ENCODE results near the gene EXOC3L2.

EXOC3L2 gene

DNA sequence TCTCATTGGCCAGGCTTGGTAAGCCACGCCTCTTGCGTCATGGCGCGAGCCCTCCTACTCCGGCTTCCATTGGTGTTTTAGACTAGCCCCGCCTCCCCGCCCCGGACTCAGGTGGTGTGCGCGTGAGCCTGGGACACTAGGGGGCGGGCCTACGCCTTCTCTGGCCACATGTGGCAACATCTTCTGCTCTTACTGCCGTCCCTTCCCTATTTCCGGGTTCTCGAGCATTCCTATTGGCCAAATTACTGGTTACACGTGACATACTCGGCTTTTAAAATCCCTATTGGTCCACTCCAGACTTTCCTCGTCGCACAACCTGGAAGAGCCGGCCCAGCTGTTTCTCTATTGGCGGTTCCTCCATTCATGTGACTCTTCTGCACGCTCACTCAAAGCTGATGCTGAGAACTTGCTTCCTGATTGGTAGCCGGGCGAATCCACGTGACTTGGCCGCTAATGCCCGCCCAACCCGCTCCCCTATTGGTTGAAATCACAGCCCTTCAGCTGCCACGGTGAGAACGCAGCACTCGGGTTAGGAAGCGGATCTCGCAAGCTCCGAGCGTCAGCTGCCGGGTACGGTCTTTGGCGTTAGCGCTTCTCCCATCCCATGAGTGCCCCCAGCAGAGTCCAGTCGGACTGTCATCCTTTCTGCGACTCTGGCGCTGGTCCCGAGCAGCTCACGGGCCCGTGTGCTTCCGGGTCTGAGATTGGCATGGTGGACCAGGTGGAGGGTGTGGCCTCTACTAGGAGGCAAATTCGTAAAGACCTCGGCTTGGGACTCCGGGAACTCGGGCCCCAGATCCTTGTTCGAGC, 66.7 kb downstream of the EXOC3L2 start, which contains the start of gene BLOC1S3:
TSS of gene BLOC1S3 (plus strand) at position 523 of the 810 bp plus-strand sequence. CDS start 513 bp downstream, outside the sequence.
- peak; percentile 100 for DNase-seq

DNA sequence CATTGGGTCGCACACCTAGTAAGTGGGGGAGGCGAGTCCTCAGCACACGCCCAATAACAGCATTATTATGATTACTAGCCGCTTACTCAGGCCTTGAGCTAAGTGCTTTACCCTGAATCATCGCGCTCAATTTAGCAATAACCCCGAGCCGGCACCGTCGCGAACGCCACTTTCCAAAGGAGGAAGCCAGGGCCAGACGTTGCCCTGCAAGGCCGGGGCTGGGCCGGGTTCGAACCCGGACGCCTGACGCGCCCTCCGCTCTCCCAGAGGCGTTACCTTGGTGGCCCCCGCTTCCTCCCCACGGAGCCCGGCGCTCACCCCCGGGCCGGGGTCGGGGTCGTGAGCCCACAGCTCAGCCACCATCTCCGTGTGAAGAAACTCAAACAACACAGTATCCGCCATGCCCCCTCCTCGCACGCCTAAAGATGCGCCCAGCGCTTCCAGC, 67.4 kb downstream of the EXOC3L2 start, which contains the start of gene TRAPPC6A:
TSS of gene TRAPPC6A (minus strand) at position 421 of the 445 bp plus-strand sequence. CDS start at position 402, 19 bp downstream.
- peak; percentile 81 for DNase-seq

DNA sequence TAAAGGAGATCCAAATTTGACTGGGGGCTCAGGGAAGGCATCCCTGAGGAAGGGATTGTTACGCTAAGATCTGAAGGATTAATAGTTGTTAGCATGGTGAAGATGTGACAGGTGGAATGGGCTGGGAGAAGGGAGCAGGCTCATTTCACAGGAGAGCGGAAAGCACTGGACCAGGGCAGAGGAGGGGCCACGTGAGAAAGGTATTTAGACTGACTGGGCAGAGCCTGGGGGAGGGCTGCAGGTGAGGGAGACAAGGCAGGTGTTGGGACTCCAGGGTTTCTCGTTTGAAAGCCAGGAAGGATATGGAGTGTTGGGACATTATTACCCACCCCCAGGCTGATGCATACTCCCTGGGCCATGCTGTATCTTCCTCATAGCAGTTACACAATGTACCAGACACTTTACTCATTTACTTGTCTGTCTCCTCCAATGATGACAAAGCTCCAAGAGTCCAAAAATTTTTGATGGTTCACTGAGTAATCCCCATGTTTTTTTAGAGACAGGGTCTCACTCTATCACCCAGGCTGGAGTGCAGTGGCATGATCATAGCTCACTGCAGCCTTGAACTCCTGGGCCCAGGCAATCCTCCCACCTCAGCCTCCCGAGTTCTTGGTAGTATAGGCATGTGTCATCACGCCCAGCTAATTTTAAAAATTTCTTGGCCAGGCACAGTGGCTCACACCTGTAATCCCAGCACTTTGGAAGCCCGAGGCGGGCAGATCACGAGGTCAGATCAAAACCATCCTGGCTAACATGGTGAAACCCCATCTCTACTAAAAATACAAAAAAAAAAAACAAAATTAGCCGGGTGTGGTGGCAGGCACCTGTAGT, 69.5 kb downstream of the EXOC3L2 start:
- no peak for DNase-seq

DNA sequence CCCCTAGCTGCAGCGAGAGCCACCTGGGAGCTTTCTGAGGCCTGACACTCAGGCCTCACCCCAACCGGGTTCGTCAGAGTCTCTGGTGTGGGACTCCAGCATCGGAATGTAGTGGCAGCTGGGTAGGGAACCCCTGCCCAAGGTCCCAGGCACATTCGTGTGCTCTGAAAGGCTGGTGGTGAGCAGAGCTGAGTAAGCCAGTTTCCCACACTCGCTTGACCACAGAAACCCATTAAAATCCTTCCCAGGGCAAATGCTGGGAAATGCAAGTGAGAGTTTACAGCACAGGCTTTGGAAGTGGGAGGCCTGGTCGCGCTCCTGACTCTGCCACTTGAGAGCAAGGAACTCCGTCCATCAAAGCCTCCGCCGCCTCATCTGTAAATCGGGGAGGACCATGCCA, 71.4 kb downstream of the EXOC3L2 start:
- DNase-seq, result no peak

DNA sequence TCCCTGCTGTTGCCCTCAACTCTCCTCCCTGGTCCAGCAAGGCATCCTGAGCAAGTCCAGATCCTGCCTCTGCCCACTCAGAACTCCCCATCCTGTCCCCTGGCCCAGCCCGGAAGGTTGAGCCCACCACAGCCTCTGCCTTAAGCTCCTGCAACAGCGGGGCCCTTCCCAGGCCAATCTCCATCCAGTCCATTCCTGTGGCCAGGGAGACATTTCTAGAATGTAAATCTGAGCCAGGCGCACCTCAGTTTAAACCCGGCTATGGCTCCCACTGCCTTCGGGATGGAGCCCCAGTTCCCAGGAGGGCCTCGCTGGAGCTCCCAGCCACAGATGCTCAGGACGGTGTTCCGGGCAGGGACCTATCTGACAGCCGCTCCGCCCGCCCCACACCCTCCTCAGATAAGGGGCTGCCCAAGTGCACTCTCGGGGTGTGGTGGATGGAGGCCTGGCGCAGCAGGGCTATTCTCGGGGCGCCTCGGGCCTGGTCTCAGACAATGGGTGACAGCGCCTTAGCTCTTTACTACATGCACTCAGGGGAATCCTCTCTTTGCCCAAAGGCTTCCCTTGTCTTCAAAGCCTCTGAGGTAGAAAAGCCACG, 72.5 kb downstream of the EXOC3L2 start:
- no peak for DNase-seq

DNA sequence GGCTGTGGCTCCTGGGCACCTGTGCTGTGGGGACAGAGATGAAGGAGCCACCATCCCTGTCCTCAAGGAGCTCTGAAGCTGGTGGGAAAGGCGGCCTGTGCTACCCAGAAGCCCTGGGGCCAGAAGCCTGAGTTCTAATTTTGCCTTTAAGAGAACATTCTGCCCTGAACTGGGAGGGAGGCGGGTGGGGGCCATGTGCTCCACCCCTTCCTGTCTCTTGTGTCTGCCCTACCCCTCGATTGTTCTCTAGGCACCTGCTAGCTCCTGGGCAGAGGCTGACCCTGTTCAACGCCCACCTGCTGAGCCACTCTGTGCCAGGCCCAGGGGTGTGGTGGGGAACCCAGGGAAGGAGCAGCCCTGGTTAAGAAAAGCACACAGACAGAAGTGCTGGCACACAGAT, 73.0 kb downstream of the EXOC3L2 start:
- DNase-seq, result no peak

DNA sequence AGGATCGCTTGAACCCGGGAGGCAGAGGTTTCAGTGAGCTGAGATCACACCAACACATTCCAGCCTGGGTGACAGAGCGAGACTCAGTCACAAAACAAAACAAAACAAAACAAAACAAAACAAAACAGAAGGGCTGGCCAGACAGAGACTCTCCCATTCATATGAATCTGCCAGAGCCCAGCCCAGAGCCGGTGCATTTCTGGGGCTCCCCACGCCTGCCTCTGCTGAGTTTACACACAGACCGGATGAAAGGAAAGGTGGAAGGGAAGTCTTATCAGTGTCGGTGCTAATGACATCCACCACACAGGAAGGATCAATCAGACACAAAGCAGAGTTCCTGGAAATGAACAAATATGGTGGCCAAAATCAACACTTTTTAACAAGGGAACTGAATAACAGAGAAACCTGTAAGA, 74.0 kb downstream of the EXOC3L2 start:
- DNase-seq, result no peak

DNA sequence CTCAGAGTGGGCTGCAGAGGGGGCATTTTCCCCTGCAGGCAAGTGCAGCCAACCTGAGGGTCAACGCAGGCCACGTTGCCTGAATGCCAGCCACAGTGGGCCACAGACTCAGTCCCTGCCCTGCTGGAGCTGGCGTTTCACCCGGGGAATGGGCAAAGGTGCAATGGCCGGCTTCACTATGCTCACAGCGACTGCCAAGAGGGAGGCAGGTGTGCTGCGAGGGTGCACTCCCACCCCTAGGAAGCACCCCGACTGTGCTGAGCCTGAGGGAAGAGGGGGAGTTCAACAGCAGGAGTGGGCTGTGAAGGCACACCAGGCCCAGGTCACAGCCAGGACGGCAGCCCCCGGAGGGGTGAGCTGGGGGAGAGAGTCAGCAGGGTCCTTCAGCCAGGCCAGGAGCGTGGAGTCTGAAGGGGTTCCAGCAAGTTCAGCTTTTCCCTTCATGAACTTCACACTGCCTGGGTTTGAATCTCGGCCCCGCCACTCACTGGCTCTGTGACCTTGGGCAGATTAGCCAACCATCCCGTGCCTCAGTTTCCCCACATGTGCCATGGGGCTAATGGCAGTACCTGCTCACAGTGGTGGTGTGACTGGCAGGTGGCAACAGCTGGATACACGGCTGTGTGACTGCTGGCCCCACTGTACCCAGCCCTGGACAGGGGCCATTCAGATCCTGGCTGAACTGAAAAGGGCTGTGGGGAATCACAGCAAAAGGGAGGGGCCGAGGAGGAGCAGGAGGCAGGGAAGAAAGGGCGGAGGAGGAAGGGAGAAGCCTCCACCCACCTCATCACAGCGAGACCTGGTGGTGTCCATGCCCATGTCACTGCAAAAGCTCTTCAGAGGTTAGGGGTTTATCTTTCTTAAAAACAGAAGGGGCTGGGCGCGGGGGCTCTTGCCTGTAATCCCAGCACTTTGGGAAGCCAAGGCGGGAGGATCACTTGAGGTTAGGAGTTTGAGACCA, 74.8 kb downstream of the EXOC3L2 start:
- DNase-seq, result no peak

DNA sequence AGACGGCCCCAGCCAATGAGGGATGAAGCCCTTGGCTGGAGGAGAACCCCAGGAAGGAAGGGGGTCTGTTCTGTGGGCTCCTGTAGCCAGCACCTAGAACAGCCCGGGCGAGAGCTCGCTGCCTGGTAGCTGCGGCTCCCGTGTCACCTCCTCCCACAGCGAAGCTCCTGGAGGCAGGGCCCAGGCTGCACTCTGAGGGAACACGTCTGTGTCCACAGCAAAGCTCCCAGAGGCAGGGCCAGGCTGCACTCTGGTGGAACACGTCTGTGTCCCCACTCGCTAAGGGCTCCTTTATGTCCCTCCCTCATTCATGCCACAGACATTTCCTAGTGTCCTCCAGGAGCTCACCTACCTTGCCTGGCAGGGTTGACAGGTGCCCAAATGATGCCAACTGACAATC, 75.6 kb downstream of the EXOC3L2 start:
- DNase-seq, result no peak

DNA sequence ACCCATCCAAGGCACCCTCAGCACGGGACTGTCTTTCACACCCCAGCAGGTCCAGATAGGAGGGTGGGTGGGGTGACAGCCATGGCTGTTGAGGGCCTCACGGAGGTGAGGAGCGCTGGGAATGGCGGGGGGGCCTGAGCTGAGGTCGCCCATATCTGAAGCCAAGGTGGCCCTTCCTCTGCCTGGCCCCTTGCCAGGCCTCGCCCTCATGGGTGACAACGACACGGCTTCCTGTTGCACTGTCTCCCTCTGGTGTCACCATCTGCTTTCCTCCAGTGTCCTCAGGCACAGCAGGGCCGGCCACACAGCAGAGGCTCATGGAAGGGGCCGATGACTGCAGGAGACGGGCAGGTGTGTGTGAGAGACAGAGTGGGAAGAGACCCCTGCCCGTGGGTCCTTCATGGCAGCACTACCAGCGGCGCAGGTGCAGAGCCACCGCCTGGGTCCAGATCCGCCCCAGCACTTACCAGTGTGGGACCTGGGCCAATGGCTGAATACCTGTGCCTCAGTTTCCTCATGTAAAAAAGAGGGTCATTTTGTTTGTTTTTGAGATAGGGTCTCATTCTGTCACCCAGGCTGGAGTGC, 76.3 kb downstream of the EXOC3L2 start:
- peak; percentile 13 for DNase-seq

DNA sequence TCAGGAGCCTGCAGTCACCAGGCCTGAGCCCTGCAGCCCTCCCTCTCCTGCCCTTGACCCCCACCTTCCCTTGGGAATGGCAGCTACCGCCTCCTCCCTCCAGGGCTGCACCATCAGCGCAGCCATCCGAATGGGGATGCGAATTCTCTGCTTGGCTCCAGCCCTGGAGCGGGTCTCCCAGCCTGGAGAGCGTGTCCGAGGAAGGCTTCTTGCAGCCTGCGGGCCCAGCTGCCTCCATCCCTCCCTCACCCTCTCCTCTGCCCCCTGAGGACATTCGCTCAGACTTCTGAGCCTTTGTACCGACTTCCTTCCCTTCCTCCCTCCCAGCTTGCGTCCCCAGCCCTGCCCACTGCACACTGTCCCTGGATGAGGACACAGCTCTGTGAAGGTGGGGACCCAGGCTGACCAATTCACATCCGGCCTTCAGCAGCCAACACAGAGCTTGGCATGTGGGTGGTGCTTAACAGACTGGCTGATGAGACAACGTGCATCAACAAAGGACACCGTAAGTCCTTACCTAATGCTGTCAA, 78.4 kb downstream of the EXOC3L2 start:
- no peak for DNase-seq

DNA sequence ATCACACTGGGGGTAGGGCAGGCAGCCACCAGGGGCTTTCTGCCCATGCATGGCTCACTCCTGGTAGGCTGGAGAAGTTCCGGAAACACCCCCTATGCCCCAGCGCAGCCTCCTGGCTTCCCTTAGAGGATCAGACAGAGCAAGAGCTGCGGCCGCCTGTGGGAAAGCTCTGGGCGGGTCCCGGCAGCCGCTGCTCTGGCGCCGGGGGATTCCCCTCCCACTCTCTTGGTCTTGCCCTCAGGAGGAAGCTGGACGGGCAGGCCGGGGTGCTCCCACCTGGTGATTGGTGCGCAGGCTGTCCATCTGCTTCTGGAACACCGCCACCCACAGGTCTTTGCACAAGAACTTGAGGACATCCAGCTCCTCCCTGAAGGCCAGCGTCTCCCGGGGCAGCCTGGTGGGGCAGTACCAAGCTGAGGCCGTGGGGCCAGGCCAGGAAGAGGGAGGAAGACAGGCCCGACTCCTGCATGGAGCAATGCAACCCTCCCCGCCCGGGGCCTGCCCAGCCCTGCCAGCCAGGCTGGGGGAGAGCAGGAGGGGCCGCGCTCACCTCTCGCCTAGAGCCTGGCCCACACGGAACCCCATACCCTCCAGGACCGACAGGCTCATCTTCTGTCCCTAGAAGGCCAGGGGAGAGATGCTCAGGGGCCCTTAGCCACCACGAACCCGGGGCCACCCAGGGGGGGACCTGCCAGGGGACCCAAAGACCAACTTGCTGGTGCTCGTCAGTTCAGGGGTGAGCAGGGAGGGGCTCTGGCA, 80.5 kb downstream of the EXOC3L2 start:
- peak; percentile 87 for DNase-seq

DNA sequence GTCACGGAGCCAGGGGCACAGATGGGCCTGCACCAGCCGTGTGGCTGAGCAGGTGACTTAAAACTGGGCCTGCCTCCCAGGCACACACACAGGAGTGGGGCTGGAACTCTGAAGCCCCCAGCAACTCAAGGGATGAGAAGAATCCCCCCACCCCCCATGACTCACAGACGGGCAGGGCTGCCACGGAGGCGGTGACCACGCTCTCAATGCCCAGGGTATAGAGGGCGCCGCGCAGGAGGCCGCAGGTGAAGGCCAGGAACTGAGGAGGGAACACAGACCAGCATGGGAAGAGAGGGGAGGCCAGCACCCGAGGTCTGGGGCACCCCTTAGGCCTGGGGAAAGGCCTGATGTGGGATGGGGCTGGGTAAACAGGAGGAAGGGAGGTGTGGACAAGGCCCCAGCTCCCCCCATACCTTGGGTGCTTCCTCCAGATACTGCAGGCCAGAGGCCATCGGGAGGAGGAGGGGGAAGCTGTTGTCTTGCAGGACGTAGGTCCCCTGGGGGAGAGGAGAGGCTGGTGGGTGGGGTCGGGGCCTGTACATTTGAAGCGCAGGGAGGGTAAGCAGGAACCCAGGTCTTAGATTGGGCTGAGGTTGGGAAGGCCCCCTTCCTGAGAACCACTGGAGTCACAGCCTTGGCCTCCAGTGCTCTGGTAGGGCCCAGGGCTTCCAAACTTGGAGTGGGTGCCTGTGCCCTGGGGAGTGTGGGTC, 81.3 kb downstream of the EXOC3L2 start:
- no peak for DNase-seq

DNA sequence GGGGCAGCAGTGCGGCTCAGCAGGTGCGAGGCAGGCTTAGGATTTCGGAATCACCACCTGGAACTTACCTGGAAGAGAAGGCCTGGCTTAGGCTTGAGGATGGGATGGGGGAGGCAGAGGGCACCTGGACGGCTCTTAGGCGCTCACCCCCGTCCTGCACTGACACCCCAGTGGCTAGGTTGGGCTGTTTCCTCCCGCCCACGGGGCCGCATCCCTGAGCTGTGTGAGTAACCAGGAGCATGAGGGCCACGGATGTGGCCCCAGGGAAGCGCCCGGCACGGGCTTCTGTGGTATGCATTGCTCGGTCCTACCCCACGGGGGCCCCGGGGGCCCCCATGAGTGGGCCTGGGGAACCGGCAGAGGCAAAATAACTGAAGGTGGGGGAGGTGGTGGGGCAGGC, 82.1 kb downstream of the EXOC3L2 start:
- DNase-seq, result no peak

DNA sequence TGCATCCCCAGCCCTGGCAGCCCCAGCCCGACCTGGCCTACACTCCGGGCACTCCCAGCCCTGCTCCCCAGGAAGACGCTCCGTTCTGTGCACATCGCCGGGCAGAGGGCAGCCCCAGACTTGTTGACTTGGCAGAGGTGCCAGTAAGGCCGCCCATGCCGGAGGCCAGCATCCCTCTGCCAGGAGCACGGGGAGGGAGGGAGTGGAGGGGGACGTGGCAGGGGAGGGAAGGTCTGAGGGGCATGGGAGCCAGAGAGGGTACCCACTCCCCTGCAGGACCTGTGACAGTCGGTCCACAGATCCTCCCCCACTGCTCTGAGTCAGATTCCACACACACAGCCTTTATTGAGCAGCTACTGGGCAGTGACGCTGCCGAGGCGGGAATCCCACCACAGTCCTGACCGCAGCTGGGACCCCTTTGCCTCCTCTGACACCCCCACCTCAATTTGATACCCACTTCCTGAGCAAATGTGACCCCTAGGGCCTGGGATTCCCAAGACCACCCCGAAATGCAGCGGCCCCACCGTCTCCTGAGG, 82.5 kb downstream of the EXOC3L2 start:
- no peak for DNase-seq

Data from DMS53 (cell line).